ENCODE data around the gene ADISSP.

The ADISSP gene

GRCh38 chr20:3767427-3768341 lies at the start of gene ADISSP:
TSS of gene ADISSP (minus strand) at chr20:3767753. CDS start at chr20:3760100, 7,653 bp downstream.
- peak; percentile 94 for DNase-seq (ENCODE audit: low read depth)

- no peak for DNase-seq (ENCODE audit: low read depth)
Observed at GRCh38 chr20:3815703-3816315, 48.3 kb upstream of the ADISSP start.

DNA sequence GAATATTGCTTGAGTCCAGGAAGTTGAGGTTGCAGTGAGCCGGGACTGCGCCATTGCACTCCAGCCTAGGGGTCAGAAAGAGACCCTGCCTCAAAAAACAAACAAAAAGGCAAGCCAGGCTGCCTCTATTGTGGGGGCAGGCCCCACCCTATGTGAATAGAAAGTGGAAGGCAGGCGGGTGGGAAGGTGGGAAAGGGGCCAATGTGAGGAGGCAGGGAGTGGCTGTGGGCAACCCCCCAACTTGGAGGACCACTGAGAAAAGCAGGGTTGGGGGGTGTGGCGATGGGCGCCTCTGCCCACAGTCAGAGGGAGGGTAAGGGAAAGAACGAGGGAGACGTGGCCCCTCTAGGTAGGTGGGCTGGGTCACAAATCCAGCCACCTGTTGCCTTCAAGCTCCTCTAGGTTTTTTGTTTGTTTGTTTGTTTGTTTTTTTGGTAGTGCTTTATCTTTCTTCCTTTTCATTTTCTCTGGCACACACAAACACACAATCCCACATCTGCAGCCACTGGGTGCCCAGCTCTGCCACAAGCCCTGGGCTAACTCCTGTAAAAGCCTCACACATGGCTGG lies 47.5 kb upstream of the ADISSP start:
- DNase-seq (ENCODE audit: low read depth) = no peak

GRCh38 chr20:3813848-3814581 lies 46.5 kb upstream of the ADISSP start:
- no peak for DNase-seq (ENCODE audit: low read depth)

- no peak for DNase-seq (ENCODE audit: low read depth)
Observed at GRCh38 chr20:3812975-3813847, 45.7 kb upstream of the ADISSP start.

DNA sequence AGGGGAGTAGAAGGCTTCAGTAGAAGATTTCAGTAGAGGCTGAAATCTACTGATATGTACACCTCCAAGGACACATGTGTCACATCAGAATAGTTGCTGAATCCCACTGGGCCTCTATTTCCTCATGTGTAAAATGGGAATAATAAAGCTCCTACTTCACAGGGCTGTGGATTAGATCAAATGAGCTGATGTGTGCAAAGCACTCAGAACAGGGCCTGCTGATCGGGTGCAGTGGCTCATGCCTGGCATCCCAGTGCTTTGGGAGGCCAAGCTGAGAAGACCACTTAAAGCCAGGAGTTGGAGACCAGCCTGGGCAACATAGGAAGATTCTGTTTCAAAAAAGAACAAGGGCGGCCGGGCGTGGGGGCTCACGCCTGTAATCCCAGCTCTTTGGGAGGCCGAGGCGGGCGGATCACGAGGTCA lies 44.7 kb upstream of the ADISSP start:
- no peak for DNase-seq (ENCODE audit: low read depth)

DNA sequence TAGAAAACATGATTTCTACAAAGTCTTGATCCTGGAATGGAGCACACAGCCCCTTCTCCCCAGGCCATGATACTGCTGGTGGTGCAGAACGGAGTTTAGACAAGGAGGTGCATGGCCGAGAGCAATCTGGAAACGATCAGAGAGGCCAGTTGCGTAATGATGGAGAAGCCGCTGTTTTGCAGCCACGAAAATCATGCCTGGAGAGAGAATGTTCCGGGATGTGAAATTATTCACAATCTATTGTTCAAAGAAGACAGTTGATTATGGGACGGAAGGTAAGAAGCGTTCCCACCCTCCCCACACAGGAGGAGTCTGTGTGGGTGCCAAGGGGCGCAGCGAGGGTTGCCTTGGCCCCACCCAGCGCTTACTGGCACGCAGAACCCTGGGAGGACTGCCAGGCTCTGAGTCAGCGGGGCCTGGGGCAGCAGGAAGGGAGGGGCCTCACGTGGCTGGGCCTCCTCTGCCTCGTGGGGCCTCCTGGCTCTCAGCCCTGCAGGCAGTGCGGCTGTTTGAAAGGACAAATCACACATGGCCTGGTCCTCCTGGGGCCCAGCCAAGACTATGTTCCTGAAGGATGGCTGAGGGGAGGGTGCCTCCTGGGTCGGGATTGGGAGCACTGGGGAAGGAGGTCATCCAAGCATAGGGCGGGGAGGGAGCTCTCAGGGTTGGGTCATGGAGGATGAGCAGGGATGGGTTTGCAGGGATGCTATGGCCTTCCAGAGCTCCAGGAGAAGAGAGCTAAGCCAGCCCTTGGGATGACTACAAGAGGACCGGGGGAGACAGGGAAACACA lies 44.1 kb upstream of the ADISSP start:
- DNase-seq (ENCODE audit: low read depth) = peak; percentile 89

- DNase-seq (ENCODE audit: low read depth) = no peak
Observed at GRCh38 chr20:3808544-3808943, 41.0 kb upstream of the ADISSP start.

GRCh38 chr20:3804781-3805180 lies 37.2 kb upstream of the ADISSP start:
- DNase-seq (ENCODE audit: low read depth) = no peak

- DNase-seq (ENCODE audit: low read depth) = no peak
Observed at GRCh38 chr20:3804254-3804751, 36.8 kb upstream of the ADISSP start.

GRCh38 chr20:3803854-3804253 lies 36.3 kb upstream of the ADISSP start:
- DNase-seq (ENCODE audit: low read depth) = no peak

DNA sequence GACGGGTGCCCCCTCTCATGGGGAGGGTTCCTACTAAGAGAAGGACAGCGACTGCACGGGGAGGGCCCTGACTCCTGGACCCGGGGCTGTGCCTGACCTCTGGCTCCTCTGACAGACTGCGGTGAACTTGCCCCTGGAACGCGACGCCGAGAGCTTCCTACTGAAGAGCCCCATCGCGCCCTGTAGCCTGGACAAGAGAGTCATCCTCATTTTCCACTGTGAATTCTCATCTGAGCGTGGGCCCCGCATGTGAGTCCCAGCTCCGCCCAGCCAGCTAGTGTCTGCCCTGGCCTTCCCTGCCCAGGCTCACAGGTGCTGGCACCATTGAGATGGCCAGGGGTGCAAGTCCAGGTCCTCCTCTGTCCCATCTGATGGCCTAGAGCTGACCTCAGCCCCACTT lies 35.7 kb upstream of the ADISSP start:
- DNase-seq (ENCODE audit: low read depth) = no peak

- no peak for DNase-seq (ENCODE audit: low read depth)
Observed at GRCh38 chr20:3802524-3803239, 35.1 kb upstream of the ADISSP start.

GRCh38 chr20:3801846-3802245 lies 34.3 kb upstream of the ADISSP start:
- no peak for DNase-seq (ENCODE audit: low read depth)

DNA sequence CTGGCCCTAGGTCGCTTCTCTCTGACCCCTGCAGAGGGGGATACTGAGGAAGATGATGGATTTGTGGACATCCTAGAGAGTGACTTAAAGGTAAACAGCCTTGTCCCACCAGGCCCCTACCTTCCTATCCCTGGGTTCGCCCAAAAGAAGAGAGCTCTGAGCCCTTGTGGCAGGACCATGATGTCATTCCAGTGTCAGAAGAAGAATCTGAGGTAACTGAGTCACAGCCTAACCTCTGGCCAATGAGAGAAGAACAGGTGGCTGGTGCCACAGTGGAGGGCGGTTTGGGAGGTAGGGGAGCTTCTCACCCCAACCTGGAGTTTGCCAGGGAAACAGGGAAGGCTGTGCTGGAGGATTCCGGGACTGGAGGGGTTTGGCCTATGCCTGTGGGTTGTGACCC lies 33.7 kb upstream of the ADISSP start:
- DNase-seq (ENCODE audit: low read depth) = no peak

DNA sequence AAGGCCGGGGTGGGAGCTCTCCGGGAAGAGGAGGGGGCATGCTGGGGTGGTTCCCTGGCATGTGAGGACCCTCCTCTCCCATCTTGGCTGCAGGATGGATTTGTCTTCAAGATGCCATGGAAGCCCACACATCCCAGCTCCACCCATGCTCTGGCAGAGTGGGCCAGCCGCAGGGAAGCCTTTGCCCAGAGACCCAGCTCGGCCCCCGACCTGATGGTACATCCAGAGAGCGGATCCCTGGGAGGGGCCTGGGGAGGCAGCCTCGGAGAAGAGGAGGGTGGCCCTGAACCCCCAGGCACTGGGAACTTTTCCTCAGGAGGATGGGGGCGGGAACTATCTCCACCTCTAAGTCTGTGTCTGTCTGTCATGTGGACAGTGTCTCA lies 33.3 kb upstream of the ADISSP start:
- DNase-seq (ENCODE audit: low read depth) = no peak

GRCh38 chr20:3800256-3800877 lies 32.8 kb upstream of the ADISSP start:
- no peak for DNase-seq (ENCODE audit: low read depth)

DNA sequence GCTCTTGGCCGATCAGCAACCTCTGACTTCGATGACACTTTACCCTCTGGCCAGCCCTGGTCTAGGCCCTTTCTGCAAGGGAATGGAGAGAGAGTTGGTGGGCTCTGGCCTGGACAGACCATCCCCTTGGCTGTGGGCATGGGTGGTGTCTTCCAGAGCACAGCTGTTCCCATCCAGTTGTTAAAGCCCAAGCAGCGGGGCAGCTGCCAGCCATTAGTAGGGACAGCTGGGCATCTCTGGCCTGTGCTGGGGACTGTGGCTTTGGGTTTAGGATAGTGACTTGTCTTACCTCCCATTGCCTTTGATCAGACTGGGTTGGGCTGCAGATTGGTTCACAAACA lies 31.3 kb upstream of the ADISSP start:
- no peak for DNase-seq (ENCODE audit: low read depth)

DNA sequence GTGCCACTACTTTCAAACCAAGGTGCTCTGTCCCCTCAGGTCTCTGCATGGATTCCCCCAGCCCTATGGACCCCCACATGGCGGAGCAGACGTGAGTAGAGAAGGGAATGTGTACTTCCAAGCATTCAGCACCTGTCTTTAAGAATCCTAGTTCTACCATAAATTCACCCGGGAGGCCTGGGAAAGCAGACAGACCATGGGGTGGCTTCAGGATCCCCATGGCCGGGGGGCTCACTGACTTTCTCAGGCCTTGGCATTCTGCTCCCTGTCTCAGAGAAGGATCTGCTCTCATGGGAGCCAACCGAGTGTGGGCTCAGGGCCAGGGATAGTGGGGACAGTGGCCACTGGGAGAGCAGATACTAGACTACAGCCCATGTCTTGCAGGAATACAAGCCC lies 30.8 kb upstream of the ADISSP start:
- no peak for DNase-seq (ENCODE audit: low read depth)

All from activated T-helper 9 cell treated with anti-CD3 and anti-CD28 coated beads, Interleukin-2, amount 50 U/mL, for 16 hours (primary cell).